Glomerular endothelial cell (primary cell): ENCODE measurements around the gene HEXIM1. TPM values are rescaled to one million over a fixed set of nuclear protein-coding genes. Genes with fewer than 3 reads are reported as not detected.

Source experiments
- DNase-seq: peaks from one replicate; pipeline ENCODE4 v3.0.0-alpha.2; 2011; ENCODE audit warnings: low read depth, low spot score; ENCODE audit errors: extremely low read depth
- total RNA-seq: library from RNA; depleted of rRNA; stranded (reverse); fragments of >200 nt; gene quantifications from 2 replicates; pipeline ENCODE4 v1.2.3, GENCODE V29; 2015

HEXIM1 gene
- total RNA-seq, 1 donor from 2014 or later: 16.2 TPM

GRCh38 chr17:45168991-45169752, 20.9 kb downstream of the HEXIM1 start:
- DNase-seq: no peak

GRCh38 chr17:45170280-45170930, 22.1 kb downstream of the HEXIM1 start:
- DNase-seq: no peak

- DNase-seq: no peak
Measured at GRCh38 chr17:45170931-45171337, 22.7 kb downstream of the HEXIM1 start.

GRCh38 chr17:45171338-45172231, 23.3 kb downstream of the HEXIM1 start:
- no peak for DNase-seq

- DNase-seq: no peak
Measured at GRCh38 chr17:45172232-45172540, 23.9 kb downstream of the HEXIM1 start.

- no peak for DNase-seq
Measured at GRCh38 chr17:45172541-45173286, 24.4 kb downstream of the HEXIM1 start.

DNA sequence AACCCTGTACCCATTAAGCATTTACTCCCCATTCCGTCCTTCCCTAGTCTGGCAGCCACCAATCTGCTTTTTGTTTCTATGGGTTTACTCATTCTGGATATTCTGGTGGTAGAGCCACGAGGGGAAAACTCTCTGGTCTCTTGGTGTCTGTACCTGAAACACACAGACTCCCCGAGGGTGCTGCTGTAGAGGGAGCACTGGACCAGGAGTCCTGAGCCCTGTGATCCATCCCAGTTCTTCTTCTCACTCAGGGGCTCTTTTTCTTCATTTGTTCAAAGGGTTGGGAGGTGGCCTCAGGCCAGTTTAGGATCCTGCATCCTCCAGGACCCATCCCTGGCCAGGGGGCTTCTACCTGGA, 27.5 kb downstream of the HEXIM1 start:
- DNase-seq: no peak

DNA sequence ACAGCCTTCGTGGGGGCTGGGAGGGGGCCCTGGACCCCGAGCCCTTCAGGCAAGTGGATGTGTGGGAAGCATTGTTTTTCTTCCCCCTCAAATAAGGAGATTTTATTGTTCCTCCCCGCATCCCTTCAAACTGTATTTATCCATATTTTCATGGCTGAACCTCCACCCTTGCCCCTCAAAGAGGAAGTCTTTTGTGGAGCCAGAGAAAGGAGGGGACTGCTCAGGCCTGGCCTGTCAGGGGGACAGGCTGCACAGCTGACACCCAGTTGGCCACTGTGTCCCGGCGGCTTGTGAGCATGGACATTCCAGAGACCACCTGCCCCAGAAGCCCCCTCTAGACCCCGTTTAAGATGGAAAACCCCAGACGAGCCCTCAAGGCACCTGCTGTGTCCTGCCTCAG, 29.3 kb downstream of the HEXIM1 start:
- no peak for DNase-seq

DNA sequence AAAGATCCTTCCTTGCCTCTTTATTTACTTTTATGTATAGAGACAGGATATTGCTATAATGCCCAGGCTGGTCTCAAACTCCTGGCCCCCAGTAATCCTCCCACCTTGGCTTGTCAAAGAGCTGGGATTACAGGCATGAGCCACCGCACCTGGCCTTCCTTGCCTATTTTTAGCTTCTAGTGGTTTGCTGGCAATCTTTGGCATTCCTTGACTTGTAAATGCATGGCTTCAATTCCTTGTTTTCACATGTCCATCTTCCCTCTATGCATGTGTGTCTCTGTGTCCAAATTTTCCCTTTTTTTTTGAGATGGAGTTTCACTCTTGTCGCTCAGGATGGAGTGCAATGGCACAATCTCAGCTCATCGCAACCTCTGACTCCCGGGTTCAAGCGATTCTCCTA, 35.9 kb downstream of the HEXIM1 start:
- no peak for DNase-seq

DNA sequence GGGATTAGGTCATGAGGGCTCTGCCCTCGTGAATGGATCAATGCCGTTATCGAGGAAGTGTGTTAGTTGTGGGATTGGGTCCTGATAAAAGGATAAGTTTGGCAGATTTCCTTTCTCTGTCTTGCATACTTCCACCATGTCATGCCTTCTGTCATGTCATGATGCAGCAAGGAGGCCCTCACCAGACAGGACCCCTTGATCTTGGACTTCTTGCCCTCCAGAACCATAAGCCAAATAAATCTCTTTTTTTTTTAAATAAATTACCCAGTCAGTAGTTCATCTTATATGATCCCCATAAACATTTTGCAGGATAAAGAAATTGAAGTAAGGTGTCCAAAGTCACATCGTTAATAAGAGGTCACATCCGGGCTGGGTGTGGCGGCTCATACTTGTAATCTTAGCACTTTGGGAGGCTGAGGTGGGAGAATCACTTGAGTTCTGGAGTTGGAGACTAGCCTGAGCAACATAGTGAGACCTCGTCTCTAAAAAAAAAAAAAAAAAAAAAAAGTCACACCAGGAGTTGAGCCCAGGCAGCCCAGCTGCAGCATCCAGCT, 38.6 kb downstream of the HEXIM1 start:
- DNase-seq: no peak

DNA sequence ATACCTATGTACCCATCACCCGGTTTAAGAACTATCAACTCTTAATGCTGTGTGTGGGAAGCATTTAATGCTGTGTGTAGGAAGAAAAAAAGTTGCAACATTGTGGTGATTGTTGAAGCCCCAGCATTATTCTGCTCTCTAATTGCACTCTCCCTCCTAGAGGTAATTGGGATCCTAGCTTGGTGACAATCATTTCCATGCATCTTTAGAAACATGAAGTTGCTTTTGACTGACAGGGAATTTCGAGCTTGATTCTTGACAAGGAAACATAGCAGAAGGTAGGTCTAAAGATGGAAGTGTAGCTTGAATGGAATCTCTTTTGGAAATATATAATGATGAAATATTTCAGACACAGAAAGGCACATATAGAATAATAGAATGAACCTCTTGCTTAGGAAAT, 40.7 kb downstream of the HEXIM1 start:
- DNase-seq: no peak

GRCh38 chr17:45190503-45191255, 42.4 kb downstream of the HEXIM1 start:
- DNase-seq: no peak

DNA sequence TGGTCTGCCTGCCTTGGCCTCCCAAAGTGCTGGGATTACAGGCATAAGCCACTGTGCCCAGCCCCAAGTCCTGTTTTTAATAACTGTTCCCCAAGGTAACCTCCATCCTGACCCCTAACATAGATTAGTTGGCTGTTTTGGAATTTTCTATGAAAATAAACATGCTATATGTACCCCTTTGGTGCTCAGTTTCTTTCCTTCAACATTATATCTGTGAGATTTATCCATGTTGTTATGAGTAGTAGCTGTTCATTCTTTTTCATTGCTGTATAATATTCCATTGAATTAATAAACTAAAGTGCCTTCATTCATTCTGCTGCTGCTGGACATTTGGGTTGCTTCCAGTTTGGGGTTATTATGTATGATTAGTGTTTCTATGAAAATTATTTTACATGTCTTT, 47.1 kb downstream of the HEXIM1 start:
- no peak for DNase-seq

GRCh38 chr17:45197108-45197507, 48.8 kb downstream of the HEXIM1 start:
- no peak for DNase-seq

GRCh38 chr17:45197555-45198334, 49.5 kb downstream of the HEXIM1 start:
- DNase-seq: peak; percentile 45

GRCh38 chr17:45200701-45201100, 52.4 kb downstream of the HEXIM1 start:
- no peak for DNase-seq

DNA sequence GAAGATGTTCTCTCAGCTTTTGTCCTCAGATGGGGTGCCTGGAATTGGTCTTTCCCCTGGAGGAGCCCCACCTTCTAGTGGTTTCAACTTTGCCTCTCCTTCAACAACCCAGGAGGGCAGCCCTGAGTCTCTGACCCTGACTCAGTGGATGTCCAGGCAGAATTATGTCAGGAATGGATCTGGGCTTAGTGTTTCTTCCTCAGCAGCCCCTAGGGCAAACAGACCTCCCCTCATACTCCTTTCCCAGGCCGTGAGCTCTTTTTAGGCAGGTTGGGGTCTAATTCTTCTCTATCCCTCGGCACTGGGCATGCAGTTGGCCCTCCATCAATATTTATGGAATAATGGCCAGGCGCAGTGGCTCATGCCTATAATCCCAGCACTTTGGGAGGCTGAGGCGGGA, 53.2 kb downstream of the HEXIM1 start:
- DNase-seq: no peak
